GM18520 (cell line): ENCODE results near the gene EHMT1.
"Not testable (repeated sequence)": the region's sequence is repeated elsewhere in the genome, so short reads cannot be mapped to it uniquely, and the experiment has no call there.

Experiments
- ATAC-seq: cut with Tn5 transposase; IDR thresholded peaks from one replicate; pipeline ENCODE4 v1.9.1; 2021; ENCODE audit not compliant: unreplicated experiment

EHMT1 gene

GRCh38 chr9:137614631-137615386 is 4.0 kb upstream of the EHMT1 start:
- no peak for ATAC-seq

- no peak for ATAC-seq
Observed at GRCh38 chr9:137615387-137615871, 3.4 kb upstream of the EHMT1 start.

GRCh38 chr9:137619240-137620047 is 639 bp downstream of the EHMT1 start:
- ATAC-seq = peak; percentile 14

GRCh38 chr9:137620048-137620405 is 1.2 kb downstream of the EHMT1 start:
- ATAC-seq = no peak

GRCh38 chr9:137620581-137620980 is 1.8 kb downstream of the EHMT1 start:
- no peak for ATAC-seq

- ATAC-seq = no peak
Observed at GRCh38 chr9:137621131-137621757, 2.4 kb downstream of the EHMT1 start.

- ATAC-seq = not testable (repeated sequence)
Observed at GRCh38 chr9:137622211-137622610, 3.4 kb downstream of the EHMT1 start.

- ATAC-seq = no peak
Observed at GRCh38 chr9:137626464-137626863, 7.7 kb downstream of the EHMT1 start.

GRCh38 chr9:137627406-137627805 is 8.6 kb downstream of the EHMT1 start:
- ATAC-seq = not testable (repeated sequence)

- ATAC-seq = no peak
Observed at GRCh38 chr9:137630126-137630525, 11.3 kb downstream of the EHMT1 start.

GRCh38 chr9:137630679-137631078 is 11.9 kb downstream of the EHMT1 start:
- ATAC-seq = no peak

GRCh38 chr9:137631345-137632229 is 12.8 kb downstream of the EHMT1 start:
- ATAC-seq = no peak

GRCh38 chr9:137632230-137633161 is 13.7 kb downstream of the EHMT1 start:
- no peak for ATAC-seq

- ATAC-seq = no peak
Observed at GRCh38 chr9:137634016-137634415, 15.2 kb downstream of the EHMT1 start.

- ATAC-seq = no peak
Observed at GRCh38 chr9:137638680-137639079, 19.9 kb downstream of the EHMT1 start.

- peak; percentile 50 for ATAC-seq
Observed at GRCh38 chr9:137639303-137640051, 20.7 kb downstream of the EHMT1 start.

GRCh38 chr9:137640862-137641261 is 22.1 kb downstream of the EHMT1 start:
- ATAC-seq = no peak

GRCh38 chr9:137642118-137642601 is 23.4 kb downstream of the EHMT1 start:
- no peak for ATAC-seq

- no peak for ATAC-seq
Observed at GRCh38 chr9:137642892-137643291, 24.1 kb downstream of the EHMT1 start.
